Gastroesophageal sphincter (tissue), 4 donors: ENCODE results near the gene MAP3K3. TPM values are rescaled to one million over a fixed set of nuclear protein-coding genes. Genes with fewer than 3 reads are reported as not detected.

Experiments used
- ATAC-seq: fragments of 150-250 bp; one replicate; pipeline ENCODE4 v1.9.1; 2016; ENCODE audit warnings: mild to moderate bottlenecking, moderate library complexity
- H3K27ac ChIP-seq, 4 donors: fragments of 200-600 bp; sonication (generic) in 3 of 4; 1 replicate in 3 of 4; 2 replicates in 1 of 4; pipeline ENCODE4 v1.5.1; 2016 to 2019
- H3K27me3 ChIP-seq: fragments of 200-600 bp; sonication (generic); one replicate; pipeline ENCODE4 v1.5.1; 2019
- H3K36me3 ChIP-seq, 2 donors: fragments of 200-600 bp; sonication (generic); one replicate each; pipeline ENCODE4 v1.5.1; 2019; ENCODE audit warnings: control low read depth in 1 of 2
- H3K4me1 ChIP-seq, 3 donors: fragments of 200-600 bp; sonication (generic); 1 replicate in 2 of 3; 2 replicates in 1 of 3; pipeline ENCODE4 v1.5.1; 2016 to 2019; ENCODE audit warnings: control low read depth in 2 of 3
- H3K4me3 ChIP-seq, 2 donors: fragments of 200-600 bp; sonication (generic); one replicate each; pipeline ENCODE4 v1.5.1; 2019; ENCODE audit warnings: mild to moderate bottlenecking in 1 of 2, moderate library complexity in 1 of 2
- H3K9me3 ChIP-seq, 3 donors: fragments of 200-600 bp; sonication (generic); one replicate each; pipeline ENCODE4 v1.5.1; 2017 to 2019; ENCODE audit warnings: control low read depth in 2 of 3
- EP300 ChIP-seq: sonication (generic); formaldehyde crosslinking; IDR thresholded peaks from one replicate; pipeline ENCODE4 v1.6.1; 2017; ENCODE audit warnings: antibody characterized with exemption, mild to moderate bottlenecking
- POLR2A ChIP-seq, 2 donors: fragments of 450-650 bp; IDR thresholded peaks; one replicate each; pipeline ENCODE4 v1.6.1; 2017; ENCODE audit warnings: antibody characterized with exemption in 2 of 2, mild to moderate bottlenecking in 2 of 2, moderate library complexity in 1 of 2
- POLR2AphosphoS5 ChIP-seq: sonication (generic); formaldehyde crosslinking; IDR thresholded peaks from one replicate; pipeline ENCODE4 v1.6.1; 2017; ENCODE audit warnings: antibody characterized with exemption
- WGBS, 2 donors: methylation state at CpG; one replicate each; pipeline ENCODE4 v1.1.5; 2018; ENCODE audit warnings: low coverage in 1 of 2; 5-methylcytosine and 5-hydroxymethylcytosine counted together
- total RNA-seq, 4 donors: library from RNA; depleted of rRNA; stranded (reverse); fragments of >200 nt; gene quantifications; one replicate each; pipeline ENCODE4 v1.1.0, GENCODE V29; 2016
- TF ChIP-seq, protein P1 (sequence below), 4 experiments: fragments of 200-600 bp in 2 of 4; fragments of 450-650 bp in 2 of 4; sonication (generic) in 1 of 4; IDR thresholded peaks; one replicate each; pipeline ENCODE4 v1.5.1; 2017 to 2019; ENCODE audit warnings: antibody characterized with exemption in 4 of 4, mild to moderate bottlenecking in 2 of 4, moderate library complexity in 2 of 4

MAP3K3 gene
- total RNA-seq, 4 donors from 2014 or later, result 64.9 to 108 (median 85.7) TPM

DNA sequence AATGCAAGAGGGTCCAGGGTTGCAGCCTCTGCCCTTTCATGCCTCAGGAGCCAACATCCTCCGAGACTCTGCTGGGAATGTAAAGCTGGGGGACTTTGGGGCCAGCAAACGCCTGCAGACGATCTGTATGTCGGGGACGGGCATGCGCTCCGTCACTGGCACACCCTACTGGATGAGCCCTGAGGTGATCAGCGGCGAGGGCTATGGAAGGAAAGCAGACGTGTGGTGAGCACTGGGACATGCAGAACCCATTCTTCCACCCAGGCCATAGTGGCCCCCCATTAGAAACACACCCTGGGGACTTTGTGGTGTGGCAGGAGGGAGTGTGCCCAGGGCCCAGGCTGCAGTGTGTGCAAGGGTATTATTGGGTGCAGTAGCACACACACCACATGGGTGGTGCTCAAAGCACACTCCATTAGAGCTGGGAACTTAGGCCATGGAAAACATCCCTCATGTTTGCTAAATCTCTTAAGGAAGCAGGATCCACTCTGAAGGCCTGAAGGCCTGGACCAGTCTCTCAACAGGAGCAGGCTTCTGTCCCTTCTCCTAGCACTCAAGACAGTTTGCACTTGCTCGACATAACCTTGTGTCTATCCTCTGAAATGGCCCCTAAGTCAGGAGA is 70.1 kb downstream of the MAP3K3 start:
- TF ChIP-seq EP300 (no peak), POLR2A (IDR thresholded peaks at IDR 0.05) (no peak), POLR2AphosphoS5 (no peak)
- TF ChIP-seq, protein P1, sequence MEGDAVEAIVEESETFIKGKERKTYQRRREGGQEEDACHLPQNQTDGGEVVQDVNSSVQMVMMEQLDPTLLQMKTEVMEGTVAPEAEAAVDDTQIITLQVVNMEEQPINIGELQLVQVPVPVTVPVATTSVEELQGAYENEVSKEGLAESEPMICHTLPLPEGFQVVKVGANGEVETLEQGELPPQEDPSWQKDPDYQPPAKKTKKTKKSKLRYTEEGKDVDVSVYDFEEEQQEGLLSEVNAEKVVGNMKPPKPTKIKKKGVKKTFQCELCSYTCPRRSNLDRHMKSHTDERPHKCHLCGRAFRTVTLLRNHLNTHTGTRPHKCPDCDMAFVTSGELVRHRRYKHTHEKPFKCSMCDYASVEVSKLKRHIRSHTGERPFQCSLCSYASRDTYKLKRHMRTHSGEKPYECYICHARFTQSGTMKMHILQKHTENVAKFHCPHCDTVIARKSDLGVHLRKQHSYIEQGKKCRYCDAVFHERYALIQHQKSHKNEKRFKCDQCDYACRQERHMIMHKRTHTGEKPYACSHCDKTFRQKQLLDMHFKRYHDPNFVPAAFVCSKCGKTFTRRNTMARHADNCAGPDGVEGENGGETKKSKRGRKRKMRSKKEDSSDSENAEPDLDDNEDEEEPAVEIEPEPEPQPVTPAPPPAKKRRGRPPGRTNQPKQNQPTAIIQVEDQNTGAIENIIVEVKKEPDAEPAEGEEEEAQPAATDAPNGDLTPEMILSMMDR (IDR thresholded peaks at IDR 0.05), result no peak
- 100% methylated on average over 3 of the region's 11 CpGs; no CpG with 5 or more reads in 1 of the 2 donors for WGBS, 2 donors
- H3K9me3 ChIP-seq, result no peaks in the 10 kb centered on the region
- no peaks in the 10 kb centered on the region for H3K27me3 ChIP-seq
- no peak for ATAC-seq
- peaks cover 0 to 82% of the 10 kb centered on the region in 2 donors for H3K36me3 ChIP-seq
- no peak overlapping the region for H3K4me3 ChIP-seq
- peaks cover 0 to 22% (median 0%) of the 10 kb centered on the region in 3 donors for H3K4me1 ChIP-seq
- no peak overlapping the region for H3K27ac ChIP-seq

DNA sequence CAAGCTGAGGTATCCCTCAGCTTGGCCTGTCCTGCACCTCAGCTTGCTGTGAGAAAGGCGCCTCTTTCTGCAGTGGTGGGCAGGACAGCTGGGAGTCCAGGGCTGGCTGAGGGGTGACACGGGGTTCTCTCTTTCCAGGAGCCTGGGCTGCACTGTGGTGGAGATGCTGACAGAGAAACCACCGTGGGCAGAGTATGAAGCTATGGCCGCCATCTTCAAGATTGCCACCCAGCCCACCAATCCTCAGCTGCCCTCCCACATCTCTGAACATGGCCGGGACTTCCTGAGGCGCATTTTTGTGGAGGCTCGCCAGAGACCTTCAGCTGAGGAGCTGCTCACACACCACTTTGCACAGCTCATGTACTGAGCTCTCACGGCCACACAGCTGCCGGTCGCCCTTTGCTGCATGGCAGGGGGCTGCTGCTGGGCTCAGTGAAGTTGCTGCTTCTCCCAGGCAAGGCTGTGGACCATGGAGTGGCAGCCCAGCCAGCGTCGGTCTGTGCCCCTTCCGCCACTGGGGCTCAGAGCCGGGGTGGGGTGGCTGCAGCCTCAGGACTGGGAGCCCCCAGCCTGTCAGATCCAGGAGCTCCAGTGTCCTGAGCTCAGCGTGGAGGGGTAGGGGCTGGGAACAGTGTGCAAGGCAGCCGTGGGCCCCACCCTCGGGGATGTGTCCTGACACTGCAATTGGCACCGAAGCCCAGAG is 71.3 kb downstream of the MAP3K3 start:
- H3K36me3 ChIP-seq, result peaks cover 0 to 69% of the 10 kb centered on the region in 2 donors
- H3K9me3 ChIP-seq, result no peaks in the 10 kb centered on the region
- TF ChIP-seq EP300 (no peak), POLR2AphosphoS5 (no peak), POLR2A (IDR thresholded peaks at IDR 0.05) (no peak)
- TF ChIP-seq, protein P1 (IDR thresholded peaks at IDR 0.05), result no peak
- H3K4me1 ChIP-seq, result peaks cover 0 to 34% (median 3%) of the 10 kb centered on the region in 3 donors
- ATAC-seq, result no peak
- 100% methylated on average over 2 of the region's 18 CpGs; no CpG with 5 or more reads in 1 of the 2 donors for WGBS, 2 donors
- no peak overlapping the region for H3K4me3 ChIP-seq
- H3K27me3 ChIP-seq, result no peaks in the 10 kb centered on the region
- H3K27ac ChIP-seq, result no peak overlapping the region

GRCh38 chr17:63694229-63694949 is 72.2 kb downstream of the MAP3K3 start:
- no peak for ATAC-seq
- H3K4me3 ChIP-seq, result no peak overlapping the region
- TF ChIP-seq, protein P1 (IDR thresholded peaks at IDR 0.05), result no peak
- no peak for TF ChIP-seq POLR2AphosphoS5
- WGBS, 2 donors, result 100% methylated on average over 1 of the region's 12 CpGs; no CpG with 5 or more reads in 1 of the 2 donors
- no peak overlapping the region for H3K27ac ChIP-seq
- no peaks in the 10 kb centered on the region for H3K9me3 ChIP-seq
- peaks cover 0 to 43% (median 8%) of the 10 kb centered on the region in 3 donors for H3K4me1 ChIP-seq
- no peaks in the 10 kb centered on the region for H3K27me3 ChIP-seq
- peaks cover 0 to 61% of the 10 kb centered on the region in 2 donors for H3K36me3 ChIP-seq

DNA sequence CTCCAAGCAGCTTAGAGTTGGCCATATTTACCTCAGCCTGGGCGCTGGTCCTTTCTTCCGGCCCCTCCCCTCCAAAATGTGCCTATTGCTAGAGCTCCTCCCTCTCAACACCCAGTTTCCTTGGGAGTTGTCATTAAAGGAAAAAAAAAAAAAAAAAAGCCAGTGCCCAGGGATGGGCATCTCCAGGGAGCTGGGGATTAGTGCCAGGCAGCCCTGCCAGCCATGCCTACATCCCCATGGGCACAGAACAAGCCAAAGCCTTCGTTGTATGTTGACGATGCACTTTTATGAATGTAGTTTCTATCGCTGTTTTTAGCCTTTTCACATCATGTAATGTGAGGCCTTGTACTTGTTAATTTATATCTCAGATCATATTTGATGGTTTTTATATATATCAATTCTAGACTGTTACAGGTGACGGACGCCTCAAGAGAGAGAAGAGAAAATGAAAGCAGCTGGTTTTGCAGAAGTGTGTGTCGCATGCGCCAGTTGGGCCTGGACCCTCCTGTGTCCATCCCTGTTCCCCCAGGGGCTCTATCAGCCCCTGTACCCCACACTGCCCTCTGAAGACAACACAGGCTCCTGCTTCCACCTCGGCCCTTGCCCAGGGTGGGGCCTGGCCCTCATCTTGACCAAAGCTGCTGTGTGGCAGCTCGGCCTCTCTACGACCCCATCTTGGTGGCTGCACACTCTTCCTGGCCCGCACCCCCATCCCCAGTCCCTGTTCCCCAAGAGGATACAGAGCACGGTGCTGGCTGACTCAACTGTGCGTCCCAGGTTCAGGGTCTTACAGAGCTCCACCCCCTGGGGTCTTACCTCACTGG is 72.9 kb downstream of the MAP3K3 start:
- Histone ChIP-seq H3K27ac (peak overlapping the region in 2 of 4 donors; percentile 3 to 78), H3K4me3 (no peak overlapping the region), H3K4me1 (peaks cover 0 to 50% (median 8%) of the 10 kb centered on the region in 3 donors), H3K36me3 (peaks cover 0 to 53% of the 10 kb centered on the region in 2 donors), H3K27me3 (no peaks in the 10 kb centered on the region), H3K9me3 (no peaks in the 10 kb centered on the region)
- ATAC-seq, result no peak
- TF ChIP-seq, protein P1 (IDR thresholded peaks at IDR 0.05), result no peak
- TF ChIP-seq EP300 (no peak), POLR2A (IDR thresholded peaks at IDR 0.05) (no peak), POLR2AphosphoS5 (no peak)
- 77 to 98% methylated on average over 4 to 14 of the region's 15 CpGs for WGBS, 2 donors
